Measurements from ENCODE around the gene AP2A1.

The AP2A1 gene

GRCh38 chr19:49843265-49843664 lies 76.5 kb downstream of the AP2A1 start:
- DNase-seq: no peak

GRCh38 chr19:49844138-49845095 lies 77.6 kb downstream of the AP2A1 start:
- DNase-seq: no peak

GRCh38 chr19:49845414-49845813 lies 78.6 kb downstream of the AP2A1 start:
- DNase-seq: no peak

- no peak for DNase-seq
Measured at GRCh38 chr19:49846408-49846807, 79.6 kb downstream of the AP2A1 start.

GRCh38 chr19:49847731-49848696 lies 81.2 kb downstream of the AP2A1 start:
- no peak for DNase-seq

GRCh38 chr19:49848938-49849337 lies 82.1 kb downstream of the AP2A1 start:
- no peak for DNase-seq

GRCh38 chr19:49849433-49850220 lies 82.8 kb downstream of the AP2A1 start:
- no peak for DNase-seq

- DNase-seq: no peak
Measured at GRCh38 chr19:49850221-49850486, 83.4 kb downstream of the AP2A1 start.

GRCh38 chr19:49850487-49851342 lies 83.9 kb downstream of the AP2A1 start, which contains the start of gene PTOV1:
Gene PTOV1, plus strand, starts transcription at chr19:49851159.
- DNase-seq: peak; percentile 95

- DNase-seq: no peak
Measured at GRCh38 chr19:49851456-49852259, 84.9 kb downstream of the AP2A1 start.

- DNase-seq: no peak
Measured at GRCh38 chr19:49852631-49853126, 85.9 kb downstream of the AP2A1 start.

GRCh38 chr19:49853852-49854377 lies 87.1 kb downstream of the AP2A1 start:
- no peak for DNase-seq

- no peak for DNase-seq
Measured at GRCh38 chr19:49854378-49855263, 87.8 kb downstream of the AP2A1 start.

- DNase-seq: no peak
Measured at GRCh38 chr19:49855277-49855675, 88.5 kb downstream of the AP2A1 start.

- no peak for DNase-seq
Measured at GRCh38 chr19:49855676-49856573, 89.1 kb downstream of the AP2A1 start.

GRCh38 chr19:49856574-49857021 lies 89.8 kb downstream of the AP2A1 start:
- no peak for DNase-seq

Data from midbrain (tissue), 1 donor.